ENCODE data around the gene NEIL1. TPM values are rescaled to one million over a fixed set of nuclear protein-coding genes. Genes with fewer than 3 reads are reported as not detected.

Gene NEIL1
- polyA plus RNA-seq, 1 of the 3 experiments (the other 2 are of a cell fraction) = 12.0 TPM

GRCh38 chr15:75338661-75339240, 8.1 kb upstream of the NEIL1 start:
- no peaks in the 10 kb centered on the region for H4K20me1 ChIP-seq (ENCODE audit: insufficient read depth)
- H3K4me1 ChIP-seq (ENCODE audit: control insufficient read depth in 1 of 2, insufficient read depth in 2 of 2, low read depth in 1 of 2, low read length in 1 of 2) = peaks cover 0 to 8% of the 10 kb centered on the region in 2 experiments; a peak in 3 of 4 replicates
- TF ChIP-seq GATA2 (CRISPR knock-in tag; IDR thresholded peaks at IDR 0.05) (no peak), RCOR1 (IDR thresholded peaks at IDR 0.05; ENCODE audit: low read length) (no peak), JUND (IDR thresholded peaks at IDR 0.05) (no peak), IRF3 (IDR thresholded peaks at IDR 0.05; ENCODE audit: low read depth, low read length) (no peak)
- H3F3A ChIP-seq (replicated peaks; ENCODE audit: insufficient read depth) = peaks cover 6% of the 10 kb centered on the region
- no peak overlapping the region for H3K27ac ChIP-seq (ENCODE audit: low read depth in 2 of 2, low read length in 1 of 2)
- WGBS (ENCODE audit: low lambda C conversion rate) = 81% methylated on average over 4 of the region's 11 CpGs
- ChIA-PET CTCF (interaction anchor here (0.8 to 1.0 kb wide), 3 partner anchors 22 to 309 kb away, joined by 3 to 4 read pairs (median 3); no protein-coding TSS in a partner anchor), POLR2A (no interaction called here)
- no peak for DNase-seq
- peaks cover 17% of the 10 kb centered on the region for H3K79me2 ChIP-seq (ENCODE audit: insufficient read depth)
- no peaks in the 10 kb centered on the region for H3K9me3 ChIP-seq
- no peaks in the 10 kb centered on the region for H3K27me3 ChIP-seq (ENCODE audit: insufficient read depth)
- H3K4me2 ChIP-seq = no peak overlapping the region
- no peak overlapping the region for H3K4me3 ChIP-seq (ENCODE audit: low read depth in 2 of 2, low read length in 1 of 2)
- no peak overlapping the region for H2AFZ ChIP-seq (ENCODE audit: low read depth)
- H3K9ac ChIP-seq = no peak overlapping the region
- no peaks in the 10 kb centered on the region for H3K9me2 ChIP-seq
- peaks cover 0 to 16% of the 10 kb centered on the region in 2 experiments for H3K36me3 ChIP-seq (replicated peaks in 1 of 2; ENCODE audit: control insufficient read depth in 1 of 2, insufficient read depth in 2 of 2, low read length in 1 of 2)

- H3K9me3 ChIP-seq = no peaks in the 10 kb centered on the region
- no peaks in the 10 kb centered on the region for H4K20me1 ChIP-seq (ENCODE audit: insufficient read depth)
- no peak overlapping the region for H3K9ac ChIP-seq
- no peak overlapping the region for H3K4me3 ChIP-seq (ENCODE audit: low read depth in 2 of 2, low read length in 1 of 2)
- H3K9me2 ChIP-seq = no peaks in the 10 kb centered on the region
- H3F3A ChIP-seq (replicated peaks; ENCODE audit: insufficient read depth) = peaks cover 7% of the 10 kb centered on the region
- no peaks in the 10 kb centered on the region for H3K27me3 ChIP-seq (ENCODE audit: insufficient read depth)
- no peak overlapping the region for H3K4me2 ChIP-seq
- WGBS (ENCODE audit: low lambda C conversion rate) = 95% methylated on average over 8 of the region's 13 CpGs
- no peak overlapping the region for H2AFZ ChIP-seq (ENCODE audit: low read depth)
- peaks cover 0 to 16% of the 10 kb centered on the region in 2 experiments for H3K36me3 ChIP-seq (replicated peaks in 1 of 2; ENCODE audit: control insufficient read depth in 1 of 2, insufficient read depth in 2 of 2, low read length in 1 of 2)
- DNase-seq = no peak
- peaks cover 17% of the 10 kb centered on the region for H3K79me2 ChIP-seq (ENCODE audit: insufficient read depth)
- H3K27ac ChIP-seq (ENCODE audit: low read depth in 2 of 2, low read length in 1 of 2) = no peak overlapping the region
- peaks cover 0 to 8% of the 10 kb centered on the region in 2 experiments; a peak in 3 of 4 replicates for H3K4me1 ChIP-seq (ENCODE audit: control insufficient read depth in 1 of 2, insufficient read depth in 2 of 2, low read depth in 1 of 2, low read length in 1 of 2)
- TF ChIP-seq ELF1 (IDR thresholded peaks at IDR 0.05) (no peak), JUND (IDR thresholded peaks at IDR 0.05) (no peak), TAF1 (IDR thresholded peaks at IDR 0.05; ENCODE audit: borderline replicate concordance, low read depth, low read length) (no peak), POLR2AphosphoS5 (IDR thresholded peaks at IDR 0.05; ENCODE audit: low read depth, low read length) (no peak), CHD2 (IDR thresholded peaks at IDR 0.05; ENCODE audit: low read length, partially characterized antibody) (no peak), NFIC (IDR thresholded peaks at IDR 0.05; ENCODE audit: borderline replicate concordance) (no peak), FOSL2 (IDR thresholded peaks at IDR 0.05; ENCODE audit: borderline replicate concordance, low read depth) (no peak), RCOR1 (IDR thresholded peaks at IDR 0.05; ENCODE audit: low read length) (no peak), YY1 (IDR thresholded peaks at IDR 0.05; ENCODE audit: low read depth) (no peak)
- ChIA-PET CTCF (interaction anchor here (0.9 to 1.1 kb wide), 3 partner anchors 23 to 310 kb away, joined by 3 to 4 read pairs (median 3); partner anchors contain the start of gene MAN2C1), POLR2A (no interaction called here)
Observed at GRCh38 chr15:75339531-75340240, 7.2 kb upstream of the NEIL1 start.
